IPS-18c (cell line): ENCODE measurements around the gene NOL4L.
"Not testable (repeated sequence)": the region's sequence is repeated elsewhere in the genome, so short reads cannot be mapped to it uniquely, and the experiment has no call there.

Experiments
- H3K4me3 ChIP-seq: 2 replicates; pipeline ENCODE4 v1.7.0; 2013; ENCODE audit warnings: low read depth, mild to moderate bottlenecking, low read length, moderate library complexity; ENCODE audit not compliant: insufficient read depth
- H3K9me3 ChIP-seq: one replicate; pipeline ENCODE4 v1.6.1; 2013; ENCODE audit warnings: mild to moderate bottlenecking, low read length, moderate library complexity; ENCODE audit not compliant: control insufficient read depth, insufficient read depth

The NOL4L gene

GRCh38 chr20:32583581-32584070, 1.5 kb downstream of the NOL4L start:
- H3K4me3 ChIP-seq = peak overlapping the region; percentile 68; the same call in 1 of the 2 replicates
- peaks cover 2% of the 10 kb centered on the region for H3K9me3 ChIP-seq

- Histone ChIP-seq H3K9me3 (peaks cover 2% of the 10 kb centered on the region), H3K4me3 (peak overlapping the region; percentile 66)
Measured at GRCh38 chr20:32582659-32583580, 2.2 kb downstream of the NOL4L start.

GRCh38 chr20:32581839-32582658, 3.1 kb downstream of the NOL4L start:
- Histone ChIP-seq H3K4me3 (peak overlapping the region; percentile 9), H3K9me3 (no peaks in the 10 kb centered on the region)

GRCh38 chr20:32580970-32581838, 3.9 kb downstream of the NOL4L start:
- Histone ChIP-seq H3K4me3 (no peak overlapping the region), H3K9me3 (no peaks in the 10 kb centered on the region)

- H3K4me3 ChIP-seq = no peak overlapping the region
- H3K9me3 ChIP-seq = no peaks in the 10 kb centered on the region
Measured at GRCh38 chr20:32580219-32580969, 4.7 kb downstream of the NOL4L start.

GRCh38 chr20:32578840-32579390, 6.2 kb downstream of the NOL4L start:
- no peak overlapping the region for H3K4me3 ChIP-seq

GRCh38 chr20:32578062-32578461, 7.1 kb downstream of the NOL4L start:
- H3K4me3 ChIP-seq, H3K9me3 ChIP-seq: not testable (repeated sequence)

More at GRCh38 chr20:32578840-32579390, 6.2 kb downstream of the NOL4L start:
- H3K9me3 ChIP-seq = no peaks in the 10 kb centered on the region

GRCh38 chr20:32577657-32578056, 7.5 kb downstream of the NOL4L start:
- no peak overlapping the region for H3K4me3 ChIP-seq

GRCh38 chr20:32577023-32577422, 8.1 kb downstream of the NOL4L start:
- Histone ChIP-seq H3K4me3 (no peak overlapping the region), H3K9me3 (no peaks in the 10 kb centered on the region)

More at GRCh38 chr20:32577657-32578056, 7.5 kb downstream of the NOL4L start:
- no peaks in the 10 kb centered on the region for H3K9me3 ChIP-seq

- H3K4me3 ChIP-seq = no peak overlapping the region
Measured at GRCh38 chr20:32576560-32576959, 8.6 kb downstream of the NOL4L start.

GRCh38 chr20:32575805-32576204, 9.3 kb downstream of the NOL4L start:
- Histone ChIP-seq H3K9me3 (no peaks in the 10 kb centered on the region), H3K4me3 (no peak overlapping the region)

More at GRCh38 chr20:32576560-32576959, 8.6 kb downstream of the NOL4L start:
- H3K9me3 ChIP-seq = no peaks in the 10 kb centered on the region

GRCh38 chr20:32575227-32575581, 9.9 kb downstream of the NOL4L start:
- H3K9me3 ChIP-seq = no peaks in the 10 kb centered on the region
- no peak overlapping the region for H3K4me3 ChIP-seq

GRCh38 chr20:32574296-32575226, 10.6 kb downstream of the NOL4L start:
- Histone ChIP-seq H3K9me3 (no peaks in the 10 kb centered on the region), H3K4me3 (no peak overlapping the region)

GRCh38 chr20:32573167-32573851, 11.8 kb downstream of the NOL4L start:
- Histone ChIP-seq H3K4me3 (no peak overlapping the region), H3K9me3 (no peaks in the 10 kb centered on the region)
